NB4 (cell line): ENCODE results near the gene AMOTL1.
"Not testable (repeated sequence)": the region's sequence is repeated elsewhere in the genome, so short reads cannot be mapped to it uniquely, and the experiment has no call there.

Experiments
- DNase-seq: peaks from one replicate; pipeline ENCODE4 v3.0.0; 2010; ENCODE audit warnings: low read depth
- H3K4me3 ChIP-seq: one replicate; pipeline ENCODE4 v1.5.1; 2011; ENCODE audit warnings: mild to moderate bottlenecking, low read depth, low read length, moderate library complexity
- MYC ChIP-seq: IDR thresholded peaks from 2 replicates; pipeline ENCODE4 v1.6.1; 2011; ENCODE audit warnings: low read depth, low read length
- POLR2A ChIP-seq: IDR thresholded peaks from 2 replicates; pipeline ENCODE4 v1.6.1; 2011; ENCODE audit warnings: mild to moderate bottlenecking; ENCODE audit not compliant: insufficient read length; ENCODE audit errors: extremely low read depth
- TF ChIP-seq, protein P1 (sequence below): IDR thresholded peaks from one replicate; pipeline ENCODE4 v1.5.1; 2012; ENCODE audit warnings: low read depth, low read length
- TF ChIP-seq, protein P2 (sequence below): IDR thresholded peaks from 2 replicates; pipeline ENCODE4 v1.6.1; 2011; ENCODE audit warnings: low read depth, low read length

The AMOTL1 gene

DNA sequence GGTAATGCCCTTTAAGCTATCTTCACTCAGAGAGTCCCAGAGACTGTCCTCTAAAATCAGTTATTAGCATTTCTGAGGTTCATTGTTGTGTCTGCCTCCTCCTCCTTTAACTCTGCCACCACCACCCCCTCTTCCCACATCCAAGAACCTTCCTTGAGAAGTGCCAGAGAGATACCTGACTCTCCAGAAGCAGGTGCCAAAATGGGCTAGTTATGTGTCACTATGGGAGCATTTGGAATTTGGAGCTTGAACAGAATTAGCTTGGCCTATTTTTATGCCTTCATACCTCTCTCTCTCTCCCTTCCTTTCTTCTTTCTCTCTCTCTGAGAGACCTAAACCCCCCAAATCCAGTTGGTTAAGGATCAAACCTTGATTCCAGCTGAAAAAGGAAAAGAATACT is 75.9 kb downstream of the AMOTL1 start:
- no peak for DNase-seq
- TF ChIP-seq, protein P1, sequence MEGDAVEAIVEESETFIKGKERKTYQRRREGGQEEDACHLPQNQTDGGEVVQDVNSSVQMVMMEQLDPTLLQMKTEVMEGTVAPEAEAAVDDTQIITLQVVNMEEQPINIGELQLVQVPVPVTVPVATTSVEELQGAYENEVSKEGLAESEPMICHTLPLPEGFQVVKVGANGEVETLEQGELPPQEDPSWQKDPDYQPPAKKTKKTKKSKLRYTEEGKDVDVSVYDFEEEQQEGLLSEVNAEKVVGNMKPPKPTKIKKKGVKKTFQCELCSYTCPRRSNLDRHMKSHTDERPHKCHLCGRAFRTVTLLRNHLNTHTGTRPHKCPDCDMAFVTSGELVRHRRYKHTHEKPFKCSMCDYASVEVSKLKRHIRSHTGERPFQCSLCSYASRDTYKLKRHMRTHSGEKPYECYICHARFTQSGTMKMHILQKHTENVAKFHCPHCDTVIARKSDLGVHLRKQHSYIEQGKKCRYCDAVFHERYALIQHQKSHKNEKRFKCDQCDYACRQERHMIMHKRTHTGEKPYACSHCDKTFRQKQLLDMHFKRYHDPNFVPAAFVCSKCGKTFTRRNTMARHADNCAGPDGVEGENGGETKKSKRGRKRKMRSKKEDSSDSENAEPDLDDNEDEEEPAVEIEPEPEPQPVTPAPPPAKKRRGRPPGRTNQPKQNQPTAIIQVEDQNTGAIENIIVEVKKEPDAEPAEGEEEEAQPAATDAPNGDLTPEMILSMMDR = no peak
- TF ChIP-seq POLR2A = no peak
- no peak for TF ChIP-seq MYC
- TF ChIP-seq, protein P2, sequence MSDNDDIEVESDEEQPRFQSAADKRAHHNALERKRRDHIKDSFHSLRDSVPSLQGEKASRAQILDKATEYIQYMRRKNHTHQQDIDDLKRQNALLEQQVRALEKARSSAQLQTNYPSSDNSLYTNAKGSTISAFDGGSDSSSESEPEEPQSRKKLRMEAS = no peak
- no peak overlapping the region for H3K4me3 ChIP-seq

DNA sequence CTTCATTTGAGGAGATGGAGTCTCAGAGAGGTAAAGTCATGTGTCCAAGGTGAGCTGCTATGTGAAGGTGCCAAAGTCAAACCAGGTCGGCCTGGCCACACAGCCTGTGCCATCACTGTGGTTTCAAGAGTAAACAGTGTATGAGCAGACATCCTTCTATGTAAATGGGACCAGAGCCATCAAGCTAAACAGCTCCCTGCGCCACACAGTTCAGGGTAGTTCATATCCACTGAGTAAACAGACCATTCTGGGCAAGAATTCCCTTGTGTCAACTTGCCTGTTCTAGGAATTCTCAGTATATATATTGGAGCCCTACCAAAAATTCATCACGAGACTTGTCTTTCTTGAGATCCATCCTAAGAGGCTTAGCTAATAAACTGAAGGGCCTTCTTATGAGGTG is 77.5 kb downstream of the AMOTL1 start:
- DNase-seq = no peak
- TF ChIP-seq, protein P2 = no peak
- TF ChIP-seq MYC (no peak), POLR2A (no peak)
- TF ChIP-seq, protein P1 = no peak
- H3K4me3 ChIP-seq = no peak overlapping the region

DNA sequence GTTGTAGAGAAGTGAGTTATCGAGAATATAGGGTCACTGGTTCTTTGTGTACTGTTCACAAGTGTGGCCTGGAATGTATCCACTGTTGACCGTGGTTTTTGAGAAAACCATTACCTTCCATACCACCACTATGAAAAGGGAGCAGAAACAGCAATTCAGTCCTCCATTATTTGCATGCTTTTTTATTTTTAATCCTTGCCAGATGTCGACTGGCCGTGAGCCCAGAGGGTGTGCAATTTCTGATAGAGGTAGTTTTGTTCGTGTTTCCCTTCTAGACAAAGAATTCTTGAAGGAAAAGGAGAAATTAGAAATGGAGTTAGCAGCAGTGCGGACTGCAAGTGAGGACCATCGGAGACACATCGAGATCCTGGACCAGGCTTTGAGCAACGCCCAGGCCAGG is 81.7 kb downstream of the AMOTL1 start:
- no peak overlapping the region for H3K4me3 ChIP-seq
- TF ChIP-seq MYC = no peak
- TF ChIP-seq, protein P2 = no peak
- TF ChIP-seq POLR2A = no peak
- TF ChIP-seq, protein P1 = no peak
- DNase-seq = no peak

DNA sequence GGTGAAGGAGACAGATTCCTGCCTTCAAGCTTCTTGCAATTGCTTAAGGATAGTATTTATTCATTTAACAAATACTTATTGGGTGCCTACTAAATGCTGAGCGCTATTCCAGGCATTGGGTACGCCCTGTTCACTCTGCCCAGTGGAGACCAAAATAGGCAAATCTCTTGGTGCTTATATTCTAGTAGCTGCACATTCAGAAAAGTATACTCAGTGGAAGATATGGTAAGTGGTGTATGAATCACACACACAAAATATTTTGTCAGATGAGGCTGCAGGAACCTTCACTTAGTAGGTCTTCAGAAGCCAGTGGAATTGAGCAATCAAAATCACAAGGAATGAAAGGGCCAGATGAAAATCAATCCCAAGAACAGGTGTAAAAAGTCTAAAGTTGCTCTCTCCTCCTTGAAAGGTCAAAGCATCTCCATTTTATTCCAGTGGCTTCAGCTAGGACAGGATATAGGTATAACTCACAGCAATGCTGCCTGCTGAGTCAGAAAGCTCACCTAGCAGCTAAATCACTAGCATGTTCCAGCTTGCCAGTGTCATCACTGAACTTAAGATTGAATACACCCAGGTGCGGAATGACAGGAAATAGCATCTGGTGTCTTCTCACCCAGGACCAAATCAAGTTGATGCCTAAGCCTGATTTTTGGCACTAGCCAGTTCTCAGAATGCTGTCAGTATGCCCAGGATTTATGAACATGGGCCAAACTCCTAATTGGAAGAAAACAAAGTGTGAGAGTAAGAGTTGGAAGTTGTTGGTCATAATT is 83.9 kb downstream of the AMOTL1 start:
- no peak for DNase-seq
- TF ChIP-seq, protein P1 = no peak
- TF ChIP-seq POLR2A (no peak), MYC (no peak)
- TF ChIP-seq, protein P2 = no peak
- no peak overlapping the region for H3K4me3 ChIP-seq

DNA sequence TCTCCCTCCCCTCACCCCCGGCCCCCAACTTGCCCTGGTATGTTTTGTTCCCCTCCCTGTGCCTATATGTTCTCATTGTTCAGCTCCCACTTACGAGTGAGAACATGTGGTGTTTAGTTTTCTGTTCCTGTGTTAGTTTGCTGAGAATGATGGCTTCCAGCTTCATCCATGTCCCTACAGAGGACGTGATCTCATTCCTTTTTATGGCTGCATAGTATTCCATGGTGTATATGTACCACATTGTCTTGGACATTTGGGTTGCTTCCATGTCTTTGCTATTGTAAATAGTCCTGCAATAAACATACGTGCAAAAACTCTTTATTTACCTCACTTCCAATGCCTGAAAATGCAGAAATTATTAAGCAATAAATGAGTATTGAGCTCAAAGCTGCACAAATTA is 85.1 kb downstream of the AMOTL1 start:
- H3K4me3 ChIP-seq, DNase-seq: not testable (repeated sequence)

DNA sequence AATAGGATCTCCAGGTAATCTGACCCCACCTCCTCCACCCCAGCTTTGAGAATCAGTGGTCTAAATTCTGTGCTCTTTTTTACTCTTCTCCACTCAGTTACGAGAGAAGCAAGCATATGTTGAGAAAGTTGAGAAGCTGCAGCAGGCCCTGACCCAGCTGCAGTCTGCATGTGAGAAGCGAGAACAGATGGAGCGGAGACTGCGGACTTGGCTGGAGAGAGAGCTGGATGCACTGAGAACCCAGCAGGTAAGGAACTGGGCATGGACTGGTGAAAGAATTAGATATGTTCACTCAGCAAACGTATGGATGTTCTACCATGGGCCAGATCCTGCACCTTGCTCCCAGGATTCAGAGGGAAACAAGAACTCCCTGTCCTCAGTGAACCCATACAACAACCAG is 85.7 kb downstream of the AMOTL1 start:
- no peak for DNase-seq
- TF ChIP-seq, protein P1 = no peak
- no peak overlapping the region for H3K4me3 ChIP-seq
